Measurements from ENCODE around the gene NHS. TPM values are rescaled to one million over a fixed set of nuclear protein-coding genes. Genes with fewer than 3 reads are reported as not detected.
A peak's percentile ranks its signal among the peaks of the same experiment; 100 is the strongest.

Gene NHS
- total RNA-seq, 1 donor from 2014 or later = 117 TPM

DNA sequence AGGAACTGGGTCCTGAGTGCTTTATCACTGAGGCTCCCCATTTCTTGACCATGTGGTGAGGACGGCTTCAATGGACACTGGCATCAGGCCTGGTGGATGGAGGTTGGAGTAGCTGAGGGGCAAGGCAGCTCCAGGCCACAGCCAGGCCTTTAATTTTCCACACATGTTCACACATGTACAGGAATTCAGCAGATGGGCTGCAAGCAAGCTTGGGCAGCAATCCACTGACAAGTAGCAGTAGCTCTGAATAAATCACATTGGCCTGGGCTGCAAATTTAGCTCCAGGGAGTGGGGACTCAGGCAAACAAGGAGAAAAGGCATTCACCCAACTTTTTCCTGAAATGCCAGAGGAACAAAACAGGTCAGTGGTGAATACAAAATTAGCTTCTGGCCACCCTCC lies 254.5 kb downstream of the NHS start:
- TF ChIP-seq, protein P1, sequence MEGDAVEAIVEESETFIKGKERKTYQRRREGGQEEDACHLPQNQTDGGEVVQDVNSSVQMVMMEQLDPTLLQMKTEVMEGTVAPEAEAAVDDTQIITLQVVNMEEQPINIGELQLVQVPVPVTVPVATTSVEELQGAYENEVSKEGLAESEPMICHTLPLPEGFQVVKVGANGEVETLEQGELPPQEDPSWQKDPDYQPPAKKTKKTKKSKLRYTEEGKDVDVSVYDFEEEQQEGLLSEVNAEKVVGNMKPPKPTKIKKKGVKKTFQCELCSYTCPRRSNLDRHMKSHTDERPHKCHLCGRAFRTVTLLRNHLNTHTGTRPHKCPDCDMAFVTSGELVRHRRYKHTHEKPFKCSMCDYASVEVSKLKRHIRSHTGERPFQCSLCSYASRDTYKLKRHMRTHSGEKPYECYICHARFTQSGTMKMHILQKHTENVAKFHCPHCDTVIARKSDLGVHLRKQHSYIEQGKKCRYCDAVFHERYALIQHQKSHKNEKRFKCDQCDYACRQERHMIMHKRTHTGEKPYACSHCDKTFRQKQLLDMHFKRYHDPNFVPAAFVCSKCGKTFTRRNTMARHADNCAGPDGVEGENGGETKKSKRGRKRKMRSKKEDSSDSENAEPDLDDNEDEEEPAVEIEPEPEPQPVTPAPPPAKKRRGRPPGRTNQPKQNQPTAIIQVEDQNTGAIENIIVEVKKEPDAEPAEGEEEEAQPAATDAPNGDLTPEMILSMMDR (IDR thresholded peaks at IDR 0.05; ENCODE audit: unreplicated experiment) = no peak
- no peak for DNase-seq (ENCODE audit: low spot score, unreplicated experiment)
- peaks cover 1% of the 10 kb centered on the region for H3K36me3 Mint-ChIP-seq (ENCODE audit: insufficient read depth)

DNA sequence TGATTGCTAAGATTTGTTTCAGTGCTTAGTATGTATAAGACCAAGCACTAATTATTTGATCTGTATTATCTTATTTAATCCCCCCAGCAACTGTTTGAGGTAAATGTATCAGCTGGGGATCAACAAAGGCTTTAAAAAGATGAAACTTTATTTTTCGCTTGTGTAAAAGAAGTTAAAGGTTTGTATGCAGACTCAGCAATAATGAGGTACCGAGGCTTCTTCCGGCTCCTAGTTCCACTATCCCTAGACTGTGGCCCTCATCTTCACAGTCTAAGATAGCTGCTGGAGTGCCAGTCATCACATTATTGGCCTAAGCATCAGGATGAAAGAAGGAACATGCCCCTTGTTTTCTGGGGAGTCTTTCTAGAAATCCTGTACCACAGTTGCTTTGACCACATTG lies 256.6 kb downstream of the NHS start:
- Mint-ChIP-seq H3K9me3 (ENCODE audit: low read depth) (no peaks in the 10 kb centered on the region), H3K4me1 (ENCODE audit: low read depth) (peaks cover 58% of the 10 kb centered on the region)

More for the DNA sequence above, 254.5 kb downstream of the NHS start:
- Mint-ChIP-seq H3K27me3 (no peaks in the 10 kb centered on the region), H3K4me1 (ENCODE audit: low read depth) (peaks cover 45% of the 10 kb centered on the region), H3K27ac (peak overlapping the region; percentile 41), H3K4me3 (ENCODE audit: low read depth) (no peak overlapping the region), H3K9me3 (ENCODE audit: low read depth) (peaks cover 1% of the 10 kb centered on the region)

DNA sequence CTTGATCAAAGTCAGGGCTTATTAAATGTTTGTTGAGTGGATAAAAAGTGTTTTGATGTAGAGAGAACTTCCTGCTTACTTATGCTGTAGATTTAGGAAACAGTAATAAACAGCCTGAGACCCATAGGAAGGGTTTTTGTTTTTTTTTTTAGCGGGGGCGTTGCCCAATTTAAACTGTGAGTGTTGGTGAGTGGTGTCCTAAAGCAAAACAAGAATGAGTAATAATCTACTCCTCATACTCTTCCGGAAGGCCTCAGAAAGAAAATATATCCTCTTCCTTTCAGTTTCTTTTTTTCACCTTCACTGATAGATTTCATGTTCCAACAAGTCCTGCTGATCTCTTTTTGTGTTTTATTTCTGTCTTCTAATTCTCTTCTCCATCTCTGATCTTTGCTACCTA lies 257.9 kb downstream of the NHS start:
- Mint-ChIP-seq H3K27ac (peak overlapping the region; percentile 95), H3K36me3 (ENCODE audit: insufficient read depth) (no peaks in the 10 kb centered on the region), H3K4me3 (ENCODE audit: low read depth) (no peak overlapping the region), H3K4me1 (ENCODE audit: low read depth) (peaks cover 62% of the 10 kb centered on the region), H3K27me3 (no peaks in the 10 kb centered on the region), H3K9me3 (ENCODE audit: low read depth) (no peaks in the 10 kb centered on the region)
- TF ChIP-seq, protein P1 (IDR thresholded peaks at IDR 0.05; ENCODE audit: unreplicated experiment) = no peak
- no peak for DNase-seq (ENCODE audit: low spot score, unreplicated experiment)

More for the DNA sequence above, 256.6 kb downstream of the NHS start:
- TF ChIP-seq, protein P1 (IDR thresholded peaks at IDR 0.05; ENCODE audit: unreplicated experiment) = no peak
- Mint-ChIP-seq H3K27me3 (no peaks in the 10 kb centered on the region), H3K4me3 (ENCODE audit: low read depth) (no peak overlapping the region), H3K36me3 (ENCODE audit: insufficient read depth) (no peaks in the 10 kb centered on the region), H3K27ac (no peak overlapping the region)
- no peak for DNase-seq (ENCODE audit: low spot score, unreplicated experiment)

DNA sequence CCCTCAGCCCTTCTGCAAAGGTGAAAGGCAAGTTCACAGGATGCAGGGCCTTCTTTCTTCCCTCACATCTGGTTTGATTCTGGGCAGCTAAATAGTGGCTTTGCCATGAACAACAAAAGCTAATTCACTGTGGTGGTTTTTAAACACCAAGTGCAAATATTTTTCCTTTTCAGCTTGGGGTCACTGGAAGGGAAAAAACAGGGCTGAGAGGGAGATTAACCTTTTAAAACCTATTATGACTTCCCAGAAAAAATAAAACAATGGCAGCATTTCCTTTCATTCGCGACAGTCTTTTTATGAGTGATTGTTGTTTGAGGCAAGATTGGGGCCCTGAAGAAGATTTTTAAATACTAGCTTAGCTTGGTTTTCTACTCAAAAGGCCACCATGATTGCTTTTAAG lies 258.5 kb downstream of the NHS start:
- peaks cover 62% of the 10 kb centered on the region for H3K4me1 Mint-ChIP-seq (ENCODE audit: low read depth)
- H3K27ac Mint-ChIP-seq = peak overlapping the region; percentile 95
- no peaks in the 10 kb centered on the region for H3K36me3 Mint-ChIP-seq (ENCODE audit: insufficient read depth)
- peak overlapping the region; percentile 22 for H3K4me3 Mint-ChIP-seq (ENCODE audit: low read depth)
- H3K27me3 Mint-ChIP-seq = no peaks in the 10 kb centered on the region
- DNase-seq (ENCODE audit: low spot score, unreplicated experiment) = no peak
- TF ChIP-seq, protein P1 (IDR thresholded peaks at IDR 0.05; ENCODE audit: unreplicated experiment) = no peak
- no peaks in the 10 kb centered on the region for H3K9me3 Mint-ChIP-seq (ENCODE audit: low read depth)

DNA sequence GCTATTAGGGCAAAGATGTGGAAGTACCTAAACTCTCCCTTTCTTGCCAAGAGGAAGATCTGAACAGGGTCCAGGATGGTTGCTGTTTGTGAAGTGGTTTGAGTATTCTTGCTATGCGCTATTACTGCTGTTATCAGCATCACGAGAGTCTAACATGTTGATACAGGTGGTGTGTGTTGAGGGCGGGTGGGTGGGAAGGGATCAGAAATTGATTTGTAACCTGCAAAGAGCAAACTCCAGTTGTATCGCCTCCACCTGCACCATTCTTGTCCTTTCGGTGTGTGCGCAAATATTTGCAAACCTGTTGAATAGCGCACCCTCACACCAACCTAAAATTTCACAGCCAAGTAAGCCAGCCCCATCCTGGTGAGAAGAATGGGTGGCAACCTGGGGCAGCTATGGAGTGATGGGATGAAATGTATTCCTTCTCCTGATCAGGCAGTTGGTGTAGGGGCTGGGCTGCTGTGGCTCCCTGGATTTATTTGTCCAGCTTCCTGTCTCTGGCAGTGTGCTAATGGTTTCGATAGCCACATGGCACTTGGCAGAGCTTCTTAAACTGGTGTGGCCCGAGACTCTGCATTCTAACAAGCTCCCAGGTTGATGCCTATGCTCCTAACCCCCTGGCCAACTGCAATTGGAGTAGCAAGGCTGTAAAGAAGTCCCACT lies 259.7 kb downstream of the NHS start:
- Mint-ChIP-seq H3K4me1 (ENCODE audit: low read depth) (peaks cover 66% of the 10 kb centered on the region), H3K4me3 (ENCODE audit: low read depth) (peak overlapping the region; percentile 83), H3K27ac (peak overlapping the region; percentile 95), H3K36me3 (ENCODE audit: insufficient read depth) (no peaks in the 10 kb centered on the region), H3K9me3 (ENCODE audit: low read depth) (no peaks in the 10 kb centered on the region), H3K27me3 (no peaks in the 10 kb centered on the region)
- TF ChIP-seq, protein P1 (IDR thresholded peaks at IDR 0.05; ENCODE audit: unreplicated experiment) = no peak
- DNase-seq (ENCODE audit: low spot score, unreplicated experiment) = no peak
